ENCODE data around the gene PAPSS1. TPM values are rescaled to one million over a fixed set of nuclear protein-coding genes. Genes with fewer than 3 reads are reported as not detected.

Gene PAPSS1
- total and polyA plus RNA-seq, 10 of the 15 experiments (the other 5 are each of a cell fraction or from before 2014, with no cell fraction given), result 22.6 to 73.0 (median 30.6) TPM

GRCh38 chr4:107579099-107579498 lies 140.9 kb downstream of the PAPSS1 start:
- FAIRE-seq, result no peak

More at GRCh38 chr4:107579099-107579498, 140.9 kb downstream of the PAPSS1 start:
- Histone ChIP-seq H3K4me1 (ENCODE audit: control insufficient read depth, insufficient read depth, low read length) (no peaks in the 10 kb centered on the region), H3K27me3 (replicated peaks in 1 of 2; ENCODE audit: control insufficient read depth in 2 of 2, insufficient read depth in 2 of 2, low read length in 1 of 2) (no peaks in the 10 kb centered on the region), H3K79me2 (ENCODE audit: control insufficient read depth, insufficient read depth, low read length) (no peaks in the 10 kb centered on the region), H3K36me3 (ENCODE audit: control insufficient read depth in 2 of 2, insufficient read depth in 2 of 2, low read length in 1 of 2) (no peaks in the 10 kb centered on the region), H3K9ac (ENCODE audit: control insufficient read depth, insufficient read depth, low read length) (no peak overlapping the region), H3K9me3 (replicated peaks; ENCODE audit: control insufficient read depth, insufficient read depth, low read length) (no peaks in the 10 kb centered on the region), H3K4me2 (ENCODE audit: control insufficient read depth, insufficient read depth) (no peak overlapping the region), H3K4me3 (no peak overlapping the region), H3K27ac (ENCODE audit: control insufficient read depth, insufficient read depth) (no peak overlapping the region), H2AFZ (ENCODE audit: control insufficient read depth, low read depth, low read length) (no peak overlapping the region), H4K20me1 (ENCODE audit: control insufficient read depth, insufficient read depth) (peaks cover 3% of the 10 kb centered on the region; the same call in 1 of the 2 replicates)
- ChIA-PET CTCF (no interaction called here), RAD21 (ENCODE audit: unreplicated experiment) (no interaction called here), POLR2A (no interaction called here), SMC1A (ENCODE audit: uncharacterized antibody, unreplicated experiment) (no interaction called here)
- 53% methylated on average over 13 of the region's 13 CpGs for WGBS (ENCODE audit: insufficient coverage, insufficient replicate concordance, low lambda C conversion rate, missing lambda C conversion rate)
- in situ Hi-C loops (cut with MboI), result no loop called here
- intact Hi-C loops (cut with micrococcal nuclease; ENCODE audit: unreplicated experiment), result no loop called here
- TF ChIP-seq ELK1 (IDR thresholded peaks at IDR 0.05; ENCODE audit: low read depth, low read length), result no peak
- TF ChIP-seq POLR2AphosphoS2 (IDR thresholded peaks at IDR 0.05; ENCODE audit: low read depth, low read length), result no peak
- no peak for TF ChIP-seq KAT2A (conservative IDR thresholded peaks at IDR 0.05; ENCODE audit: control insufficient read depth, low read depth, low read length)
- TF ChIP-seq HCFC1 (IDR thresholded peaks at IDR 0.05; ENCODE audit: low read length), result no peak
- no peak for TF ChIP-seq CBFB (IDR thresholded peaks at IDR 0.05; ENCODE audit: low read depth)
- TF ChIP-seq TCF12 (IDR thresholded peaks at IDR 0.05; ENCODE audit: low read depth, low read length), result no peak
- no peak for TF ChIP-seq ZNF622 (IDR thresholded peaks at IDR 0.05)
- TF ChIP-seq ZNF592 (IDR thresholded peaks at IDR 0.05), result no peak
- ATAC-seq (no peak), DNase-seq (ENCODE audit: low read depth, low spot score) (no peak)
- no TSS peak for BruUV-seq (replicated peaks)
